Keratinocyte (primary cell): ENCODE measurements around the gene MARCHF9. TPM values are rescaled to one million over a fixed set of nuclear protein-coding genes. Genes with fewer than 3 reads are reported as not detected.

Experiments
- DNase-seq: peaks from one replicate; pipeline ENCODE4 v3.0.0-alpha.2; 2011; ENCODE audit warnings: low read depth, missing footprints, low spot score
- FAIRE-seq: peaks from 2 replicates; lab custom pipeline; 2011; peaks lifted over from hg19 to GRCh38; lab: Jason Lieb, UNC
- H2AFZ ChIP-seq: 2 replicates; pipeline ENCODE4 v1.6.0; 2012; ENCODE audit warnings: low read length, control low read depth, inconsistent platforms; ENCODE audit not compliant: control insufficient read depth
- H3K27ac ChIP-seq: 2 replicates; pipeline ENCODE4 v1.5.1; 2011; ENCODE audit warnings: low read length; ENCODE audit not compliant: control insufficient read depth, insufficient read depth
- H3K27me3 ChIP-seq: 3 replicates; pipeline ENCODE4 v1.6.0; 2011; ENCODE audit warnings: low read length; ENCODE audit not compliant: control insufficient read depth, insufficient read depth; ENCODE audit errors: extremely low read depth
- H3K36me3 ChIP-seq, 2 experiments: 2 replicates in 1 of 2; 3 replicates in 1 of 2; pipeline ENCODE4 v1.5.1; 2011; ENCODE audit warnings: low read length in 2 of 2, mild to moderate bottlenecking in 1 of 2; ENCODE audit not compliant: control insufficient read depth in 2 of 2, insufficient read depth in 2 of 2; ENCODE audit errors: extremely low read depth in 1 of 2
- H3K4me1 ChIP-seq: 3 replicates; pipeline ENCODE4 v1.5.1; 2011; ENCODE audit warnings: low read length; ENCODE audit not compliant: control insufficient read depth, insufficient read depth; ENCODE audit errors: extremely low read depth
- H3K4me2 ChIP-seq: 3 replicates; pipeline ENCODE4 v1.6.0; 2011; ENCODE audit warnings: low read depth, low read length; ENCODE audit not compliant: control insufficient read depth, insufficient read depth; ENCODE audit errors: extremely low read depth
- H3K4me3 ChIP-seq, 3 experiments: fragments of 200-600 bp in 1 of 3; sonication (generic) in 1 of 3; 2 replicates in 2 of 3; 3 replicates in 1 of 3; pipeline ENCODE4 v1.5.1; 2011 to 2016; ENCODE audit warnings: low read length in 3 of 3, mild to moderate bottlenecking in 3 of 3, control low read depth in 2 of 3, inconsistent platforms in 1 of 3, low read depth in 1 of 3, mixed read lengths in 1 of 3, mixed run types in 1 of 3, moderate library complexity in 1 of 3; ENCODE audit not compliant: control insufficient read depth in 2 of 3, insufficient read depth in 2 of 3; ENCODE audit errors: extremely low read depth in 1 of 3
- H3K79me2 ChIP-seq: 2 replicates; pipeline ENCODE4 v1.6.0; 2012; ENCODE audit warnings: low read length; ENCODE audit not compliant: control insufficient read depth, insufficient read depth
- H3K9ac ChIP-seq: 3 replicates; pipeline ENCODE4 v1.6.0; 2011; ENCODE audit warnings: low read length; ENCODE audit not compliant: control insufficient read depth, insufficient read depth; ENCODE audit errors: extremely low read depth
- H3K9me1 ChIP-seq: 3 replicates; pipeline ENCODE4 v1.6.0; 2011; ENCODE audit warnings: low read length; ENCODE audit not compliant: control insufficient read depth, insufficient read depth; ENCODE audit errors: extremely low read depth
- H3K9me3 ChIP-seq: 2 replicates; pipeline ENCODE4 v1.5.1; 2012; ENCODE audit warnings: low read depth, low read length; ENCODE audit not compliant: control insufficient read depth
- H4K20me1 ChIP-seq: 3 replicates; pipeline ENCODE4 v1.6.0; 2011; ENCODE audit warnings: low read length; ENCODE audit not compliant: control insufficient read depth, insufficient read depth; ENCODE audit errors: extremely low read depth
- EZH2 ChIP-seq: IDR thresholded peaks from one replicate; pipeline ENCODE4 v1.6.1; 2012; ENCODE audit warnings: inconsistent platforms, mild to moderate bottlenecking, low read length, moderate library complexity
- dilution Hi-C: fragments of 300-500 bp; cut with MboI; formaldehyde crosslinking; loops from one replicate; pipeline ENCODE4 v1.7.0; 2020; ENCODE audit warnings: low sequenced_read_pairs; ENCODE audit not compliant: extremely low pct_ligation_motif_present
- polyA plus RNA-seq, 5 experiments: library from polyadenylated mRNA; depleted of rRNA in 3 of 5; stranded (reverse) in 3 of 5; stranded (forward) in 1 of 5; unstranded in 1 of 5; fragments of >200 nt; gene quantifications; 1 replicate in 1 of 5; 2 replicates in 3 of 5; 3 replicates in 1 of 5; pipeline versions ENCODE4 v1.2.1 to v1.2.3, GENCODE V29; 2011 to 2012; ENCODE audit warnings: missing spikeins in 2 of 5, low read depth in 1 of 5, low replicate concordance in 1 of 5
- TF ChIP-seq, protein P1 (sequence below), 3 experiments: IDR thresholded peaks in 1 of 3; conservative IDR thresholded peaks in 1 of 3; optimal IDR thresholded peaks in 1 of 3; 2 replicates in 2 of 3; 3 replicates in 1 of 3; pipeline versions ENCODE3 to v1.5.1; 2011; ENCODE audit warnings: low read length in 3 of 3, mild to moderate bottlenecking in 3 of 3, moderate library complexity in 2 of 3, control low read depth in 1 of 3, inconsistent platforms in 1 of 3; ENCODE audit not compliant: insufficient read depth in 2 of 3; ENCODE audit errors: extremely low read depth in 1 of 3

MARCHF9 gene
- polyA plus RNA-seq, 1 donor (not counting 4 experiments of a cell fraction or from before 2014, with no cell fraction given) = 10.9 TPM

DNA sequence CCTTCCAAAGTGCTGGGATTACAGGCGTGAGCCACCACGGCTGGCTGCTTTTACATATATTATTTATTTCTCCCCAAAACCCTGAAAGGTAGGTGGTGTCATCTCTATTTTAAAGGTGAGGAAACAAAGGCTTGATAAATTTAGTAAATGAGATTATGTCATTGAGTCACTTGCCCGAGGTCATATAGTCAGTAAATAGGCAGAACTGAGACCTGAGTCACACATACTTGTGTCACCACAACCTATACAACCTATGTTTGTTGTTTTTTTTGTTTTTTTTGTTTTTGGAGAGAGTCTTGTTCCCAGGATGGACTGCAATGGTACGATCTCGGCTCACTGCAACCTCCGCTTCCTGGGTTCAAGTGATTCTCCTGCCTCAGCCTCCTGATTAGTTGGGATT, 40.5 kb downstream of the MARCHF9 start:
- Histone ChIP-seq H4K20me1 (no peaks in the 10 kb centered on the region), H3K9me1 (no peaks in the 10 kb centered on the region), H3K27ac (peak overlapping the region; percentile 64), H3K4me2 (no peak overlapping the region), H3K9ac (no peak overlapping the region), H3K36me3 (peaks cover 12 to 22% of the 10 kb centered on the region in 2 experiments), H3K27me3 (no peaks in the 10 kb centered on the region), H3K4me1 (peaks cover 19% of the 10 kb centered on the region), H3K79me2 (no peaks in the 10 kb centered on the region), H2AFZ (no peak overlapping the region), H3K9me3 (no peaks in the 10 kb centered on the region), H3K4me3 (no peak overlapping the region)
- no peak for TF ChIP-seq EZH2
- TF ChIP-seq, protein P1, sequence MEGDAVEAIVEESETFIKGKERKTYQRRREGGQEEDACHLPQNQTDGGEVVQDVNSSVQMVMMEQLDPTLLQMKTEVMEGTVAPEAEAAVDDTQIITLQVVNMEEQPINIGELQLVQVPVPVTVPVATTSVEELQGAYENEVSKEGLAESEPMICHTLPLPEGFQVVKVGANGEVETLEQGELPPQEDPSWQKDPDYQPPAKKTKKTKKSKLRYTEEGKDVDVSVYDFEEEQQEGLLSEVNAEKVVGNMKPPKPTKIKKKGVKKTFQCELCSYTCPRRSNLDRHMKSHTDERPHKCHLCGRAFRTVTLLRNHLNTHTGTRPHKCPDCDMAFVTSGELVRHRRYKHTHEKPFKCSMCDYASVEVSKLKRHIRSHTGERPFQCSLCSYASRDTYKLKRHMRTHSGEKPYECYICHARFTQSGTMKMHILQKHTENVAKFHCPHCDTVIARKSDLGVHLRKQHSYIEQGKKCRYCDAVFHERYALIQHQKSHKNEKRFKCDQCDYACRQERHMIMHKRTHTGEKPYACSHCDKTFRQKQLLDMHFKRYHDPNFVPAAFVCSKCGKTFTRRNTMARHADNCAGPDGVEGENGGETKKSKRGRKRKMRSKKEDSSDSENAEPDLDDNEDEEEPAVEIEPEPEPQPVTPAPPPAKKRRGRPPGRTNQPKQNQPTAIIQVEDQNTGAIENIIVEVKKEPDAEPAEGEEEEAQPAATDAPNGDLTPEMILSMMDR (optimal IDR thresholded peaks at IDR 0.05 in 1 of 3, IDR thresholded peaks at IDR 0.05 in 1 of 3, conservative IDR thresholded peaks at IDR 0.05 in 1 of 3; ENCODE audit: extremely low read depth in 1 of 3, insufficient read depth in 2 of 3, low read length in 3 of 3) = no peak
- peak; percentile 53 for DNase-seq
- dilution Hi-C loops = no loop called here
- FAIRE-seq = no peak

DNA sequence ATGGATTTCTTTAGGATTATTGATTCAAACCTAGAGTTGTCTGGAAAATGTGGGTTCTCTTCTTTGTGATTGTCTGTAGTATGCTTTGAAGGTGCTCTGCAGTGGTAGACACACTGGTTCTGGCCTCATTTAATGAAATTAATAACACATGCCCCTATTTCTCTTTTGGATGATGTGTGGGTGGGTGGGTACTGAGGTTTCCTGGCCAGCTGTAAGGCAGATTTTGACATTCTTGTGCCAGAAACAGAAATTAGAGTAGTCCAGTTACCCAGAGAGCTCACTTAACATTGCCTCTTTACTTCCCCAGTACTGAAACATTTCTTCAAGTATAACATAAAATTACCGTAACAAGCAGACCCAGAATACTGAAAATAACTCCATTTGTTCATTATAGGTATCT, 42.1 kb downstream of the MARCHF9 start:
- TF ChIP-seq, protein P1 (optimal IDR thresholded peaks at IDR 0.05 in 1 of 3, IDR thresholded peaks at IDR 0.05 in 1 of 3, conservative IDR thresholded peaks at IDR 0.05 in 1 of 3; ENCODE audit: extremely low read depth in 1 of 3, insufficient read depth in 2 of 3, low read length in 3 of 3) = no peak
- TF ChIP-seq EZH2 = no peak
- no peaks in the 10 kb centered on the region for H3K9me3 ChIP-seq

More for the DNA sequence above, 42.1 kb downstream of the MARCHF9 start:
- Histone ChIP-seq H3K27ac (no peak overlapping the region), H3K79me2 (no peaks in the 10 kb centered on the region), H3K36me3 (peaks cover 14 to 16% of the 10 kb centered on the region in 2 experiments), H3K4me2 (no peak overlapping the region), H3K4me3 (no peak overlapping the region), H3K9ac (no peak overlapping the region), H3K27me3 (no peaks in the 10 kb centered on the region), H4K20me1 (no peaks in the 10 kb centered on the region), H3K4me1 (peaks cover 19% of the 10 kb centered on the region), H2AFZ (no peak overlapping the region), H3K9me1 (no peaks in the 10 kb centered on the region)
- FAIRE-seq (no peak), DNase-seq (no peak)
- dilution Hi-C loops = no loop called here
